ENCODE data around the gene CD163. TPM values are rescaled to one million over a fixed set of nuclear protein-coding genes. Genes with fewer than 3 reads are reported as not detected.
"Not testable (repeated sequence)": the region's sequence is repeated elsewhere in the genome, so short reads cannot be mapped to it uniquely, and the experiment has no call there.

CD163 gene
- total RNA-seq, 1 donor from 2014 or later: 1.7 TPM

DNA sequence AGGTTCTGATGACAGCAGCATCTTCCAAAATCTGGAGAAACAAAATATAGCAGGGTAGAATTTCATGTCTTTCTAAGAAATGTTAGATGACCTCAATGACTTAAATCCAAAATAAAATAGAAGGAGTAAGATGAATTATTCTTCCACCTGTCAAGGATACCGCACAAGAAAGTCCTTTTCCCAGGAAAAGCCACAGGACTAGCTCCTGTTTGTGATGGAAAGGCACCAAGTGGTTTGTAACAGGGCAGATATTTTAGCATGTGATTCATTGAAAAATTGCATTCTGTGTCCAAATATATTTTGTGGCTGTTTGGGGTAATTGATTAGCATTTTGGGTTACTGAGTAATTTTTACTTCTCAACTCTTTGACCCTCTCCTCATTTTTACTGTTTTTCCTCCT is 62.4 kb downstream of the CD163 start:
- Mint-ChIP-seq H3K36me3 (ENCODE audit: insufficient read depth) (peaks cover 6% of the 10 kb centered on the region), H3K9me3 (ENCODE audit: low read depth) (peaks cover 17% of the 10 kb centered on the region), H3K27me3 (peaks cover 16% of the 10 kb centered on the region), H3K27ac (peak overlapping the region; percentile 12), H3K4me1 (ENCODE audit: low read depth) (no peaks in the 10 kb centered on the region), H3K4me3 (ENCODE audit: low read depth) (peak overlapping the region; percentile 38)
- no peak for DNase-seq (ENCODE audit: low spot score, unreplicated experiment)
- TF ChIP-seq, protein P1, sequence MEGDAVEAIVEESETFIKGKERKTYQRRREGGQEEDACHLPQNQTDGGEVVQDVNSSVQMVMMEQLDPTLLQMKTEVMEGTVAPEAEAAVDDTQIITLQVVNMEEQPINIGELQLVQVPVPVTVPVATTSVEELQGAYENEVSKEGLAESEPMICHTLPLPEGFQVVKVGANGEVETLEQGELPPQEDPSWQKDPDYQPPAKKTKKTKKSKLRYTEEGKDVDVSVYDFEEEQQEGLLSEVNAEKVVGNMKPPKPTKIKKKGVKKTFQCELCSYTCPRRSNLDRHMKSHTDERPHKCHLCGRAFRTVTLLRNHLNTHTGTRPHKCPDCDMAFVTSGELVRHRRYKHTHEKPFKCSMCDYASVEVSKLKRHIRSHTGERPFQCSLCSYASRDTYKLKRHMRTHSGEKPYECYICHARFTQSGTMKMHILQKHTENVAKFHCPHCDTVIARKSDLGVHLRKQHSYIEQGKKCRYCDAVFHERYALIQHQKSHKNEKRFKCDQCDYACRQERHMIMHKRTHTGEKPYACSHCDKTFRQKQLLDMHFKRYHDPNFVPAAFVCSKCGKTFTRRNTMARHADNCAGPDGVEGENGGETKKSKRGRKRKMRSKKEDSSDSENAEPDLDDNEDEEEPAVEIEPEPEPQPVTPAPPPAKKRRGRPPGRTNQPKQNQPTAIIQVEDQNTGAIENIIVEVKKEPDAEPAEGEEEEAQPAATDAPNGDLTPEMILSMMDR (IDR thresholded peaks at IDR 0.05; ENCODE audit: unreplicated experiment): no peak

DNA sequence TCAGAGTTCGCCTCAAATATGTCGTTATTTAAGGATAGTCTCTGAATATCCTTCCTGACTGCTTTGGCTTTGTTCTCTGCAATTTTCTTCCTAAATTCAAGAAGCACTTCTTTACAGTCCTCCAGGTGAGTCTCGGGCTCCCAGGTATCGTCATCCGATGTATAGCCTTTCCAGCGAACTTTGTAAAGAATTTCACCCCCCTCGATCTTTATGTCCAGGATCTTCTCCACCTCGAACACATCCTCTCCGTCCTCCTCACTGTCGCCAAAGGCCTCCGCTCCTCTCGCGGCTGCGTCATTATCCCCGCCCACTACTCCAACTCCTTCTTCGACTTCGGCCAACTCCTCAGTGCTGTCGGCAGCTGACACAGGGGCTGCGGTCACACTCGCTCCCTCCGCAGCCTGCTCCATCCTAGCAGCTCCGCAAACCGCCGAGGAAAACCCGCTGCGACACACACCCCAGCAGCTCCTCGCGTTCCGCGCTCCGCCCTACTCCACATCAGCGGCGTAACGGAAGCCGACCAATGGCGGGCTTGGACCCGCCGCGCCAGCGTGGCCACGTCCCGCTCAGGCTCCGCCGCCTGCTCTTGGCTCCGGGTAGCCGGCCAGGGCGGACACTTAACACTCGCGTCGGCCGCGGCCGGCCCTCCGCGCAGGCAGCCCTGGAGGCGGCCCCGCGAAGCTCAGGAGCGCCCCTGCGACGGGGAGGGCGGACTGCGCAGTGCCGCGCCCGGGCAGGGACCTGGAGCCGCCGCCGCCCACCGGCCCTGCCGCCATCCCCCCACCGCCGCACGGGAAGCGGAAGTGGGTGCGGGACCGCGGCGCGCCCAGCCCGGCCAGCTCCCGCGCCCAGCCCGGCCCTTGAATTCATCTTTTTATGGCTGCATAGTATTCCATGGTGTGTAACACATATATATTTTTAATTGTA is 63.7 kb downstream of the CD163 start:
- H3K27ac Mint-ChIP-seq: peak overlapping the region; percentile 84
- peaks cover 6% of the 10 kb centered on the region for H3K36me3 Mint-ChIP-seq (ENCODE audit: insufficient read depth)
- peaks cover 17% of the 10 kb centered on the region for H3K9me3 Mint-ChIP-seq (ENCODE audit: low read depth)
- peaks cover 16% of the 10 kb centered on the region for H3K27me3 Mint-ChIP-seq
- peak overlapping the region; percentile 75 for H3K4me3 Mint-ChIP-seq (ENCODE audit: low read depth)
- TF ChIP-seq, protein P1 (IDR thresholded peaks at IDR 0.05; ENCODE audit: unreplicated experiment): peak; percentile 59
- peak; percentile 83 for DNase-seq (ENCODE audit: low spot score, unreplicated experiment)
- no peaks in the 10 kb centered on the region for H3K4me1 Mint-ChIP-seq (ENCODE audit: low read depth)

DNA sequence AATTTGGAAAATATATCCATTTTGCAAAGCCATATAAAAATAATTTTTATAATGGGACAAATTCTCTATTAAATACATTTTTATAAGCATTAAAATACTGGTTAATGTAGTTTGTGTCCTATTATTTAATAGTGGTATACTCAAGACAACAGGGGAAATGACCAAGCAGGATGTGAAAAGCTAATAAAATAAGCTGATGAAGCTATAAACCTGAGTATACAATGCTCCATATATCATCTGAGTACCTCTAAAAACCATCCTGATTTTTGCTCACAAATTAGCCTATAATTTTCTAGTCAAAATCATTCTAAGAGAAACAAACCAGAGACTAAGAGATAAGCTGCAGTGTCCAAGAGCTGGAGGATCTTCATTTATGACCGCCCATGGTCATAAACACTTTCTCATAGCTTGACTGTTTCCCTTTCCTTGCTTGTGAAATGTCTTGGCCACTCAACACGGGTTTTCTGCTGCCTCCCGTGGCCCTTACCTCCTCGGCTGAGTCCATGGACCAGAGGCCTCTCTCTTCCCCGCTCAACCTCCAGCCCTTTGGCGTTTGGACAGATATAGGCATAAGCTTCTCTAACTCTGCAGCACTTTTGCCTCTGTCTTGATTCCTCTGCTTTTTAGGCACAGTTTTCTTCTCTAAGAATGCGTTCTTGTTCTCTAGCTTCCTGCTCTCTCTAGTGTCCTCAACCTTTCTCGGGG is 65.1 kb downstream of the CD163 start:
- H3K4me1 Mint-ChIP-seq (ENCODE audit: low read depth); H3K27ac Mint-ChIP-seq; DNase-seq (ENCODE audit: low spot score, unreplicated experiment); H3K36me3 Mint-ChIP-seq (ENCODE audit: insufficient read depth): not testable (repeated sequence)
- Mint-ChIP-seq H3K27me3 (peaks cover 16% of the 10 kb centered on the region), H3K9me3 (ENCODE audit: low read depth) (peaks cover 17% of the 10 kb centered on the region), H3K4me3 (ENCODE audit: low read depth) (peak overlapping the region; percentile 9)

DNA sequence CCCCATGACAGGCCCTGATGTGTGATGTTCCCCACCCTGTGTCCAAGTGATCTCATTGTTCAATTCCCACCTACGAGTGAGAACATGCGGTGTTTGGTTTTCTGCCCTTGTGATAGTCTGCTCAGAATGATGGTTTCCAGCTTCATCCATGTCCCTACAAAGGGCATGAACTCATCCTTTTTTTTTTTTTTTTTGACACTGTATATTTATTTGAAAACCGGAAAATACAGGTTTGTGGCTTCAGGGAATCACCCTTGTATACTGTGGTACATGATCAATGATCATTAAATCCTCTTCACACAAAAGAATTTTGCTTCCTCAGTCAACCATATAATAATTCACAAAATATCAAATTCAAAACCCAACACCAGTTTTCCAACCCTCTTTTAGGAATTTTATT is 66.1 kb downstream of the CD163 start:
- not testable (repeated sequence) for H3K4me3 Mint-ChIP-seq (ENCODE audit: low read depth); H3K4me1 Mint-ChIP-seq (ENCODE audit: low read depth); H3K27ac Mint-ChIP-seq; H3K36me3 Mint-ChIP-seq (ENCODE audit: insufficient read depth); DNase-seq (ENCODE audit: low spot score, unreplicated experiment)
- Mint-ChIP-seq H3K9me3 (ENCODE audit: low read depth) (peaks cover 17% of the 10 kb centered on the region), H3K27me3 (peaks cover 16% of the 10 kb centered on the region)

- Mint-ChIP-seq H3K27ac (no peak overlapping the region), H3K9me3 (ENCODE audit: low read depth) (peaks cover 15% of the 10 kb centered on the region), H3K36me3 (ENCODE audit: insufficient read depth) (peaks cover 4% of the 10 kb centered on the region), H3K4me3 (ENCODE audit: low read depth) (no peak overlapping the region), H3K27me3 (peaks cover 10% of the 10 kb centered on the region), H3K4me1 (ENCODE audit: low read depth) (no peaks in the 10 kb centered on the region)
- TF ChIP-seq, protein P1 (IDR thresholded peaks at IDR 0.05; ENCODE audit: unreplicated experiment): no peak
- DNase-seq (ENCODE audit: low spot score, unreplicated experiment): no peak
Measured at GRCh38 chr12:7434670-7435069, 68.9 kb downstream of the CD163 start.

GRCh38 chr12:7433276-7433822 is 70.2 kb downstream of the CD163 start:
- no peak for DNase-seq (ENCODE audit: low spot score, unreplicated experiment)
- Mint-ChIP-seq H3K27ac (no peak overlapping the region), H3K4me1 (ENCODE audit: low read depth) (no peaks in the 10 kb centered on the region), H3K36me3 (ENCODE audit: insufficient read depth) (no peaks in the 10 kb centered on the region), H3K9me3 (ENCODE audit: low read depth) (peaks cover 3% of the 10 kb centered on the region), H3K27me3 (no peaks in the 10 kb centered on the region), H3K4me3 (ENCODE audit: low read depth) (no peak overlapping the region)
- TF ChIP-seq, protein P1 (IDR thresholded peaks at IDR 0.05; ENCODE audit: unreplicated experiment): no peak

Data from progenitor cell of endocrine pancreas (in vitro differentiated cells).